Activated CD8-positive, alpha-beta memory T cell treated with anti-CD3 and anti-CD28 coated beads for 4 hours (primary cell): ENCODE measurements around the gene ASB3.
"Not testable (repeated sequence)": the region's sequence is repeated elsewhere in the genome, so short reads cannot be mapped to it uniquely, and the experiment has no call there.

Experiments used
- DNase-seq, 2 donors: peaks; one replicate each; pipeline ENCODE4 v3.0.0-alpha.2; 2020; ENCODE audit warnings: low read depth in 2 of 2

The ASB3 gene, protein sequence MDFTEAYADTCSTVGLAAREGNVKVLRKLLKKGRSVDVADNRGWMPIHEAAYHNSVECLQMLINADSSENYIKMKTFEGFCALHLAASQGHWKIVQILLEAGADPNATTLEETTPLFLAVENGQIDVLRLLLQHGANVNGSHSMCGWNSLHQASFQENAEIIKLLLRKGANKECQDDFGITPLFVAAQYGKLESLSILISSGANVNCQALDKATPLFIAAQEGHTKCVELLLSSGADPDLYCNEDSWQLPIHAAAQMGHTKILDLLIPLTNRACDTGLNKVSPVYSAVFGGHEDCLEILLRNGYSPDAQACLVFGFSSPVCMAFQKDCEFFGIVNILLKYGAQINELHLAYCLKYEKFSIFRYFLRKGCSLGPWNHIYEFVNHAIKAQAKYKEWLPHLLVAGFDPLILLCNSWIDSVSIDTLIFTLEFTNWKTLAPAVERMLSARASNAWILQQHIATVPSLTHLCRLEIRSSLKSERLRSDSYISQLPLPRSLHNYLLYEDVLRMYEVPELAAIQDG

DNA sequence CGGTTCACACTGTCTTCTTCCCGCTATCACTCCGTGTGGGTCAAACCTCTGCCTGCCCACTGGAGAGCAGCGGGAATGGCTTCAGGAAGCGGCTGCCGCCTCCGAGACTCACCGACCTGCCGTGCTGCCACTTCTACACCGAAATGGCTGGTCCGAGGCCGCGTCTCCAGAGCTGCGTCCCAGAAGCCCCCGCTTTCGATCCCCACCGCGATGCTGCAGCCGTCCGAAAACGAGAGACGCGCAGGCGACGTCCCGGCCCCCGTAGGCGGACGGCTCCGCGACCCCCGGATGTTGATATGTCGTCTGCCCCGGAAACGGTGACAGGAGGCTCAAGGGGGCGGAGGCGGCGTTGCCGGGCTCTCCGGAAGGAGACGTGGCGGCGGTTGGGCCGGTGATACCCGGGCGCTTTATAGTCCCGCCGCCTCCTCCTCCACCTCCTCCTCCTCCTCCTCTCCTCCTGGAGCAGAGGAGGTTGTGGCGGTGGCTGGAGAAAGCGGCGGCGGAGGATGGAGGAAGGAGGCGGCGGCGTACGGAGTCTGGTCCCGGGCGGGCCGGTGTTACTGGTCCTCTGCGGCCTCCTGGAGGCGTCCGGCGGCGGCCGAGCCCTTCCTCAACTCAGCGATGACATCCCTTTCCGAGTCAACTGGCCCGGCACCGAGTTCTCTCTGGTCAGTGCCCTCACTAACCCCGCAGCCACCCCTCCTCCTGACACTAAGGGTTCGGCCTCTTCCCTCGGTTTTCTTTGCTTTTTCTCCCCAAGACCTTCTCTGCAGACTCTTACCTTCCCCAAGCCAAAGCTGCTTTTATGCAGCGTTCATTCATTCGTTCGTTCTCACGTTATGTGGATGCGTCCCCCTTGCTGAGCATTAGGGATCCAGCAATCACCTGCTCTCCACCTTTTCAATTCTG lies at the start of gene ASB3, which contains the start of gene ERLEC1:
Gene ASB3, minus strand, starts transcription at position 249 of the 909 bp plus-strand sequence. CDS start 21,381 bp downstream, outside the sequence.
Gene ERLEC1, plus strand, starts transcription at position 340 of the 909 bp plus-strand sequence. Its CDS starts 167 bp downstream, at position 507.
- peak; percentile 77 for DNase-seq

DNA sequence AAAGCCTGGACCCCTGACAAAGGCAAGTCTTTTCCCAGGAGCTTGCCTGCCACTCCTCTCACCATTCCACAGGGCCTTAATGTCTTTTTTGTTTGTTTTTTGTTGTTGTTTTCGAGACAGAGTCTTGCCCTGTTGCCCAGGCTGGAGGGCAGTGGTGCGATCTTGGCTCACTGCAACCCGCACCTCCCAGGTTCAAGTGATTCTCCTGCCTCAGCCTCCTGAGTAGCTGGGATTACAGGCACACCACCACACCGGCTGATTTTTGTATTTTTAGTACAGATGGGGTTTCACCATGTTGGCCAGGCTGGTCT lies 43.2 kb upstream of the ASB3 start:
- not testable (repeated sequence) for DNase-seq

DNA sequence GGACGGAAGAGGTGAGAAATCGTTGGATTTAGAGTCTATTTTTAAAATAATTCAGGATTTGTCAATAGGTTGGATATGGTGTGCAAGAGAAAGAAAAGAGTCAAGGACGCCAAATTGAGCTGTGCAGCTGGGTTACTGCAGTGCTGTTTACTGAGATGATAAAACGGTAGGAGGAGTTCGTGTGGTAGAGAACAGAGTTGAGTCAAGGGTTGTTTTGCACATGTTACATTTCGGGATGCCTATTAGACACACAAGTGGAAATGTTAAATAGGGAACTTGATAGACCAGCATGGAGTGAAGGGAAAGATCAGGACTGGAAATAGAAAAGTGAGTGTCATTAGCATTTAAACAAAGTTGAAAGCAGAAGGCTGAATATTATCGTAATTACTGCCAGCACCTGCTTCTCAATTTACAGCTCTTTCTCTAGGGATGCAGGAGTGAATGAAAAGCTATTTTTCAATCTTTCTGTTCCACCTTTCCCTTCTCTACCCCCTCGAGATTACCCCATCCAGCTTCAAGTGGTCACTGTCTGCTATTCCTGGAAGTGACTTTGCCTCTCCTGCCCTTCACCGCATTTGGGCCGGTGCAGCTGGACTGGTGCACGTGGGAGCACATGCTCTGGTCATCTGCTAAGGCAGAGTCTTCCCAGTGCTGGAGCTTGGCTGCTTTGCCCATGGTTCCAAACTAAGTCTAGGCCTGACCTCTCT lies 42.7 kb upstream of the ASB3 start:
- no peak for DNase-seq

DNA sequence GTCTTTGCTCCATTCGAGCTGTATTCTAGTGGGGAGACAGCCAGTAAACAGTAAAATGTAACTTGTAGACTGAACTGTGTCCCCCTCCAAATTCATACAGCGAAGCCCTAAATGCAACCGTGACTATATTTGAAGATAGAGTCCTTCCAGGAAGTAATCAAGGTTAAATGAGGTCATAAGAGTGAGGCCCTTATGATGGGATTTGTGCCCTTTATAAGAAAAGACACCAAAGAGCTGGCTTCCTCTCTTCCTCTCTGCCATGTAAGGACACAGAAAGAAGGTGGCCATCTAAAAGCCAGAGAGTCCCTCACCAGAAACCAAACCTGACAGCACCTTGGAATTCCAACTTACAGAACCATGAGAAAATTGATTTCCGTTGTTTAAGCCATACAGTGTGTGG lies 41.6 kb upstream of the ASB3 start:
- no peak for DNase-seq

DNA sequence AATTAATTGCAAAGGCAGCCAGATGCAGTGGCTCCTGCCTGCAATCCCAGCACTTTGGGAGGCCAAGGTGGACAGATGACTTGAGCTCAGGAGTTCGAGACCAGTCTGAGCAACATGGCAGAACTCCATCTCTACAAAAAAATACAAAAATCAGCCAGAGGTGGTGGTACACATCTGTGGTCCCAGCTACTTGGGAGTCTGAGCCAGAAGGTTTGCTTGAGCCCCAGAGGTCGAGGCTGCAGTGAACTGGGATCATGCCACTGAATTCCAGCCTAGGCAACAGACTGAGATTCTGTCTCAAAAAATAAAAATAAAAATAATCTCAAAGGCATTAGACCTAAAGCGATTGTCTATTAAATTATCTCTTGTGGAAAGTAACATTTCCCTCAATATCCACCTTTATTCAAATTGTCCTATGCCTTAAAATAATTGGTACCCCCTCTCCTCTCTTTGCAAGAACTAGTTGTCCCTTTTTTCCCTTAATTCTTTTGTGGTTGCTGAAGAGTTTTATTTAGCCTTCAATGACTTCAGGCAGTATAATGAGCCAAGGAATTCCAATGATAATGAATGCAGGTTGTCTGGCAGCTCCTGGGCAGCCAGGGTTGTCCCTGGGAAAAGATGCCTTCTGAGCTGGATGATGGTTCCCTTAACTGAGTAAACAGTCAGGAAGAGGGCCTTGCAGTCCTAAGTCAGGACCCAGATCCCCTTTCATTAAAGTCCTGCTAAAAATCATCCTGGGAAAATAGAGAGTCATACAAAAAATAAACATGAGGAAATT lies 40.8 kb upstream of the ASB3 start:
- no peak for DNase-seq

DNA sequence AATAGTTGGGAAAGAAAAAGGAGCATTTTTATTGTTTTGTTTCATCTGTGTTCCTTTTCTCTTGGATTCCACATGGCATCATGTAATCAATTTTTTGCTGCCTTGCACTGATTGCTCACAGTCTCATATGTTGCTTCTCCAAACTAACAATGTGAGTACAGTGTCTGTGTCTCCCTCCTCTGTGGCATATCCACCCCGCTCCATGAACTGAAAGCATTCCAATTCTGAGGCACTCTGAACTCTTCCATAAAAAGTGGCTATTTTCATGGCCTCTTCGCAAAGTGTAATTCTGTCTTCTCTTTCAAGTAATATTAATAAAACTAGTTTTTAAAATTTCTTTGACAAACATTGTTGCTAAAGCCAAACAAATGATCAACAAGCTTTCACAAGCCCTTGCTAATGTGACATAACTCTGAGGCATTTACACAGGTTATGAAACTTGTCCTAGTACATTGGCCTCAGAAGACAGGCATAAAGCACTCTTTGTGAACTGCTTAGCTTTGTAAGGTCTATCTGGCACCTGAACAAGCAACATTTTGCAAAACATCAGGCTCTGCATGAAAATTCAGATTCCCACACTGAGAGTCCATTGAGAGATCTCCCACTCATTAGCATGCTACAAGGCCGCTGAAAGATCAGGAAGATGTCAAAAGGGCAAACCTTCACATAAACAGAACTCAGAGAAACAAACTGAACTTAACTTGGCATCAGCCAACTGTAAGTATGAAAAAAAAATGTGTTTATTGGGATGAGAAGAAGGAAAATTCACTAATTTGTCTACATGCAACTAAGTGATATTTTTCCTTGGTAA lies 40.0 kb upstream of the ASB3 start:
- DNase-seq: no peak

DNA sequence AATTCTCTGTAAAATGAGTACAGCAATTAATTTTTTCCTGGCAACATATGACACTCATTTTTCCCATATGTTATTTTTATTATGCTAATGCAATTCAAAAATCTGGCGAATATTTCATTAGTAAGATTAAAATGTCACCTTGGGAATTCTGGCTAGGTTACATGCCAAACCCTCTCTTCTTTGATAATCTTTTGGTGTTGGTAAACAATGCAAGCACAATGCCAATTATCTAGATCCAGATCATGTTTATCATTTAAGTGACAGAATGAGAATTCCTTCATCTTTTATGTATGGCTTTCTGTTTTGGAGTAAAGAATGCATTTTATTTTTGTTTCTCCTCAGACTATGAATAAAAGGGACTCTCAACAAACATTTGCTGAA lies 39.3 kb upstream of the ASB3 start:
- no peak for DNase-seq

DNA sequence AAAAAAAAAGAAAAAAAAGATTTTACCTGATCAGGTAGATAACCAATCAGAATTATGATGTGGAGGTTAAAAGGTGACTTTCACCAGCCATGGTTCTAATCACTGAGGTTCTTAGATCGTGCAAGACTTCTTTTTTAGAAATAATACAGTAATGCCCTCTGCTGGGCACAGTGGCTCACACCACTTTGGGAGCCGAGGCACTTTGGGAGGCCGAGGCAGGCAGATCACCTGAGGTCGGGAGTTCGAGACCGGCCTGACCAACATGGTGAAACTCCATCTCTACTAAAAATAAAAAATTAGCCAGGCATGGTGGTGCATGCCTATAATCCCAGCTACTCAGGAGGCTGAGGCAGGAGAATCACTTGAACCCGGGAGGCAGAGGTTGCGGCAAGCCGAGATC lies 36.9 kb upstream of the ASB3 start:
- DNase-seq: not testable (repeated sequence)

DNA sequence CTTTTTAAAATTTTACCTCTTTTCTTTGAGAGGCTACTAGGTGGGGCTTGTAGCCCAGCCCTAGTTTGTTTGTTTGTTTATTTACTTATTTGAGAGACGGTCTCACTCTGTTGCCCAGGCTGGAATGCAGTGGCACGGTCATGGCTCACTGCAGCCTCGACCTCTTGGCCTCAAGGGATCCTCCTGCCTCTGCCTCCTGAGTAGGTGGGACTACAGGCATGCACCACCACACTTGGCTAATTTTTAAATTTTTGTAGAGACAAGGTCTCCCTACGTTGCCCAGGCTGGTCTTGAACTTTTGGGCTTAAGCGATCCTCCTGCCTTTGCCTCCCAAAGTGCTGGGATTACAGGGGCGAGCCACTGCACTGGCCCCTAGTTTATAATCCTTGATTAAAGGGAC lies 35.1 kb upstream of the ASB3 start:
- DNase-seq: no peak

DNA sequence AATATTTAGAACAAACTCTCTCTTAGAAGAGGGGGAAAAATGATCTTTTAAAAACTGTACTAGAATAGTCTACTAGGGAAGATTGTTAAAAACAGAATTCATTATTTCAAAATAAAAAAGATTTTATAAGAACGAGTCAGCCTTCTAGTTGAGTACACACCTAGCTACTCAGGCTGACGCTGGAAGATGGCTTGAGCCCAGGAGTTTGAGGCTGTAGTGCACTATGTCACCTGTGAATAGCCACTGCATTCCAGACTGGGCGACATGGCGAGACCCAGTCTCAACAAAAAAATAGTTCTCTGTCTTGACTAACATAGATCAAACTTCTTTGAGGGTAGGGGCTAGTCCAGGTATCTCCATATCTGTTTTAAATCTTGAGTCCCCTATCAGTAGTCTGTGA lies 34.0 kb upstream of the ASB3 start:
- DNase-seq: no peak

DNA sequence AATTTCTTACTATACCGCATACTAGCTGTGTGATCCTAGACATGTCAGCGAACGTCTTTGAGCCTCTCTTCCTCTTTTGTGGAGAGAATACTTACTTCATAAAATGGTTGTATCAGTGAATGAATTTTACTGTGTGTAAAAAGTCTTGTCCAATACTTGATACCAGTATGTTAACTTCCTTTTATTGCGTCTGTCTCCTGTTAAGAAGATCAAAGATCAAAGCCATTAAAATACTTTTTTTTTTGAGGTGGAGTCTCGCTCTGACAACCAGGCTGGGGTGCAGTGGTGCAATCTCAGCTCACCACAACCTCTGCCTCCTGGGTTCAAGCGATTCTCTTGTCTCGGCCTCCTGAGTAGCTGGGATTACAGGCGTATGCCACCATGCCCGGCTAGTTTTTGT lies 33.3 kb upstream of the ASB3 start:
- DNase-seq: no peak

DNA sequence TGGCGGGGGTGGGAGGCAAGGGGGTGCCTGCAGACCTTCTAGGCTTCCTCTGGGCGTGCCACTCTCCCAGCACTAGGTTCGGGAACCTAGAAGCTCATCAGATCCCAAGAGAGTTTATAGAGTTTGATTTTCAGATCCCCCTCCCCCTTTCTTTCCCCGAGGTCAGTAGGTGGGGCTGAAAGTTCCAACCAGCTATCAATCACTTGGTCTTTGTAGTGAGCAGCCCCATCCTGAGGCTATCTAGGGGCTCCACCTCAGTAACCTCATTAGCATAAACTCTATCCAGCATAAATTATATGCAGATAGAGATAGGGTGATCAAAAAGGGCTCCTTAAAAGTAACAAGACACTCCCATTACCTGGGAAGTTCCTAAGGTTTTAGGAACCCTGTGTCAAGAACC lies 32.9 kb upstream of the ASB3 start:
- no peak for DNase-seq

DNA sequence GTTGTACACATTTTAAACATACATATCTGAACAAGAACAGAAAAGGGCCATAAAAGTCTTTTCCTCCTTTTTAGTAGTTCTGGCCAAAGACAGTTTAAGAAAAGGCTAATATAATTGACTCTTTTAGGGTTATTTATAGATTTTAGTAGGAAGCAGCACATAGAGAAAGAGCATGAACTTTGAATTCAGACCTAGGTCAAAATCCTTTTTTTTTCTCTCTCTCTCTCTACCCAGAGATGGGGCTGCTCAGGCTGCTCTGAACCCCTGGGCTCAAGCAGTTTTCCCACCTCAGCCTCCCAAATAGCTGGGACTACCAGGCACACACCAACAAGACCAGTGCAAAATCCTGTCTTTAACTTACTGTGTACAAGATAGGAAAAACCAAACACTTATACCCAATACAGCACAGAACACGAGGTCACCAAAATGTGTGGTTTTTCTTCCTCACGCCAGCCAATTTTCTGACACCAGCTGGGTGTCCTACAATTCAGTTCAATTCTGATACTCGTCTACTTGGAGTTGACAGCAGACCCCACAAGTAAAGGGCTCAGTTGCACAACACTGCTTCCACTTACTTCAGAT lies 32.2 kb upstream of the ASB3 start:
- DNase-seq: no peak

DNA sequence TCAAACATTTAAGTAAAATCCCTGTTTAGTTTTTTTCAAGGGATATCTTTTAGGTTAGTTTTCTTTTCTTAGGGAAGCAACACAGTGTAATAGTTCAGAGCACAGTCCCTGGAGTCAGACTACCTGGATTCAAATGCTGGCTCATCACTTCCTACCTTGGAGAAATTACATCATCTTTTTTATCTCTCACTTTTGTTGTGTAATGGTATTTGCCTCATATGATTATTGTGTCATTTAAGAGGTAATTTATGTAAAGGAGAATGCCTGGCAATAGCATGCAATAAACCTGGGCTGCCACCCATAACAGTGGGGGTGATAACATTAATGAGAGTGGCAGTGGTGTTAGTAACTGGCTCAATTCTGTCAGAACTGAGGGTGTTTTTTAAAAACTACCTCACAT lies 26.4 kb upstream of the ASB3 start:
- no peak for DNase-seq

DNA sequence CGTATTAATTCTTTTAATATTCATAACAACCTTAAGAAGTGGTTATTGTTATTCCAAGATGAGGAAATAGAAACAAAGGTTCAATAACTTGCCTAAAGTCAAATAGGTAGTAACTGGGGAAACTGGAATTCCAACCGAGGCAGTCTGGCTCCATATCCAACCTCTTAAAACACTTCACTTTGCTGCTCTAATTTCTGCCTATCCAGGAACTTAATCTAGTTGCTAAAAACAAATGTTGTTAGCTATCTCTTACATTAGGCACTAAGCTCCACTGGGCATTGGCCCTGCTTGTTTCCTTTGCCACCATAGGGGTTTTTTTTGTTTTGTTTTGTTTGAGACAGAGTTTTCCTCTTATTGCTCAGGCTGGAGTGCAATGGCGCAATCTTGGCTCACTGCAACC lies 24.8 kb upstream of the ASB3 start:
- DNase-seq: no peak

DNA sequence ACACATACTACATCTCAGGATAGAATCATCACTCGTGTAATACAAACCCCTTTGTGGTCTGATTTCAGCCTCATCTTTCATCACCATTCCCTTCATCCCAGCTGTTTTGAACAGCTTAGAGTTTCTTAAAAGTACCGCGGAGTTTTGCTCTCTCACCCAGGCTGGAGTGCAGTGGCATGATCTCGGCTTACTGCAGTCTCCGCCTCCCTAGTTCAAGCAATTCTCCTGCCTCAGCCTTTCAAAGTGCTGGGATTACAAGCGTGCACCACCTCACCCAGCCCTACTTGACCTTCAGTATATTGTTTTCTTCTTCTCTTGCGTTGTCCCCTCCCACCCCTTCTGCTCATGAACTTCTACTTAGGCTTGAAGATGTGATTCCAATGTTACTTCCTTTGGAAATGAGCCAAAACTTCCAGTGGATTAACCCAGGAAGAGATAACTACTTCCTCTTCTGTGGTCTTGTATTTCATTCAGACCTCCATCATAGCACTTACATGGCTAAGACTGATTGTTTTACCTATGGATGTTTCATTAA lies 15.9 kb upstream of the ASB3 start:
- DNase-seq: no peak

DNA sequence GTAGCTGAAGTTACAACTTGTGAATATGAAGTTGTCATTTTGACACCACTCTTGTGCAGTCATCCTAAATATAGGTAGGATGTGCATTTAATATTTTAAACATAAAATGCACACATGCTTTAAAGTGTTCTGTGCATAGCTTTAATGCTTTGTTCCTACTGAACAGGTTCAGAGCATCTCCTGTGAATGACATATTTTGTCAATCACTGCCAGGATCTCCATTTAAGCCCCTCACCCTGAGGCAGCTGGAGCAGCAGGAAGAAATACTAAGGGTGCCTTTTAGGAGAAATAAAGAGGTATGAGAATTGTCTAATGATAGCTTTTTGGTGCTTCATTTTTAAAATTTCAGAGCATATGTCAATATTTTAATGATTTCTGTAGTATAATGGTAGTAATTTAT lies 14.8 kb upstream of the ASB3 start:
- no peak for DNase-seq

DNA sequence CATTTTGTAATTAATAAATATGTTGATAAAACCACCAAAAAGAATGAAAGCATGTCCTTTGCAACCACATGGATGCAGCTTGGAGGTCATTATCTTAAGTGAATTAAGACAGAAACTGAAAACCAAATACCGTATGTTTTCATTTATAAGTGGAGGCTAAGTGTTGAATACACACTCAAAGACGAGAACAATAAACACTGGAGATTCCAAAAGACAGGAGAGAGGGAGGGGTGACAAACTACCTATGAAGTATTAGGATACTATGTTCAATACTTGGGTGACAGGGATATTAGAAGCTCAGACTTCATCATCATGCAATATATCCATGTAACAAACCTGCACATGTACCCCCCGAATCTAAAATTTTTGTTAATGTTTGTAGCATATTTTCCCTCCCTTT lies 7.1 kb upstream of the ASB3 start:
- no peak for DNase-seq

DNA sequence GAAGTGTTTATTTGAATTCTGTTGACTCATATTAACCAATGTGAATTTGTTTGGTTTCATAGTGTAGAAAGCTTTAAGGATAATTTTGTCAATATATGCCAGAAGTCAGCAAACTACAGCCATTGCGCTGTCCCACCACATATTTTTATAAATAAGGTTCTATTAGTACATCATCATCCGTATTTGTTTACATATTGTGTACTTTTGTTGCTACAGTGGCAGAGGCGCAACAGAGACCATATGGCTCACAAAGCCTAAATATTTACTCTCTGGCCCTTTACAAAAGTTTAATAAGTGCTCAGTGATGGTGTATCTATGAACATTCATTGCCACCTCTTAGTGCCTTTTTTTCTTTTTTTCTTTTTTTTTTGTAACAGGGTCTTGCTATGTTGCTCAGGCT lies 6.5 kb upstream of the ASB3 start:
- DNase-seq: no peak
